Mucosa of descending colon (tissue), 3 donors: ENCODE results near the gene MIPOL1. TPM values are rescaled to one million over a fixed set of nuclear protein-coding genes. Genes with fewer than 3 reads are reported as not detected.
"Not testable (repeated sequence)": the region's sequence is repeated elsewhere in the genome, so short reads cannot be mapped to it uniquely, and the experiment has no call there.

ENCODE experiments used
- ATAC-seq: fragments of 200-7000 bp; cut with Tn5 transposase; one replicate; pipeline ENCODE4 v1.9.1; 2020; ENCODE audit warnings: mild to moderate bottlenecking, moderate library complexity
- DNase-seq, 3 donors: peaks; one replicate each; pipeline ENCODE4 v3.0.0-alpha.2; 2020
- H3K36me3 ChIP-seq: fragments of 200-600 bp; one replicate; pipeline ENCODE4 v1.8.0; 2021; ENCODE audit warnings: low read depth, mild to moderate bottlenecking
- H3K4me1 ChIP-seq: fragments of 200-600 bp; one replicate; pipeline ENCODE4 v1.8.0; 2021; ENCODE audit warnings: low read depth, mild to moderate bottlenecking
- H3K4me3 ChIP-seq: fragments of 200-600 bp; one replicate; pipeline ENCODE4 v1.8.0; 2021; ENCODE audit warnings: mild to moderate bottlenecking
- H3K9me3 ChIP-seq: fragments of 200-600 bp; one replicate; pipeline ENCODE4 v1.8.0; 2021; ENCODE audit warnings: mild to moderate bottlenecking
- CTCF ChIP-seq: fragments of 200-600 bp; IDR thresholded peaks from one replicate; pipeline ENCODE4 v1.8.0; 2022; ENCODE audit warnings: antibody characterized with exemption, mild to moderate bottlenecking
- intact Hi-C, 2 donors: fragments of 100-400 bp; cut with DNase I in 1 of 2; cut with micrococcal nuclease in 1 of 2; formaldehyde crosslinking; loops; one replicate each; pipeline versions ENCODE4 v1.11.0 to v1.11.1; 2022; cut with DNase I, micrococcal nuclease
- total RNA-seq, 3 donors: library from RNA; stranded (reverse); fragmentation: NEBNext Ultra II Directional in 2 of 3; extraction: Animal tissue kit (Norgen Biotek cat#: 25700) in 2 of 3; gene quantifications; one replicate each; pipeline versions ENCODE4 v1.2.1 to v1.2.4, GENCODE V29; 2021 to 2023
- donor health status: DM: no; HTN: no; CAD: no; lungs with moderate emphysema.
- donor health status: DM: no; HTN: no; CAD: no.
- donor health status: DM: no; HTN: yes; CAD: no.

The MIPOL1 gene
- total RNA-seq, 3 donors from 2014 or later: 5.5 to 12.0 (median 11.7) TPM

- no peaks in the 10 kb centered on the region for H3K9me3 ChIP-seq
- ATAC-seq (no peak), DNase-seq (no peak)
- no peak overlapping the region for H3K4me3 ChIP-seq
- no peaks in the 10 kb centered on the region for H3K4me1 ChIP-seq
- no peaks in the 10 kb centered on the region for H3K36me3 ChIP-seq
- intact Hi-C loops: no loop called here
- TF ChIP-seq CTCF: no peak
Measured at GRCh38 chr14:37320106-37320505, 122.4 kb downstream of the MIPOL1 start.

- DNase-seq: no peak
- no peak for TF ChIP-seq CTCF
- ATAC-seq: no peak
- H3K4me3 ChIP-seq: no peak overlapping the region
- intact Hi-C loops: no loop called here
- H3K9me3 ChIP-seq: no peaks in the 10 kb centered on the region
- H3K36me3 ChIP-seq: no peaks in the 10 kb centered on the region
- peaks cover 6% of the 10 kb centered on the region for H3K4me1 ChIP-seq
Measured at GRCh38 chr14:37325332-37325731, 127.6 kb downstream of the MIPOL1 start.

- ATAC-seq: no peak
- intact Hi-C loops: no loop called here
- Histone ChIP-seq H3K36me3 (no peaks in the 10 kb centered on the region), H3K9me3 (peaks cover 3% of the 10 kb centered on the region), H3K4me3 (no peak overlapping the region), H3K4me1 (peaks cover 6% of the 10 kb centered on the region)
- TF ChIP-seq CTCF: no peak
- no peak for DNase-seq
Measured at GRCh38 chr14:37326434-37326833, 128.7 kb downstream of the MIPOL1 start.

- ATAC-seq, H3K4me1 ChIP-seq, DNase-seq, H3K4me3 ChIP-seq, H3K9me3 ChIP-seq, intact Hi-C loops, H3K36me3 ChIP-seq: not testable (repeated sequence)
Measured at GRCh38 chr14:37327933-37328332, 130.2 kb downstream of the MIPOL1 start.

GRCh38 chr14:37328673-37329072, 130.9 kb downstream of the MIPOL1 start:
- no peak overlapping the region for H3K4me3 ChIP-seq
- intact Hi-C loops: no loop called here
- peak; percentile 32 for ATAC-seq
- H3K4me1 ChIP-seq: peaks cover 6% of the 10 kb centered on the region
- peaks cover 3% of the 10 kb centered on the region for H3K9me3 ChIP-seq
- TF ChIP-seq CTCF: no peak
- no peaks in the 10 kb centered on the region for H3K36me3 ChIP-seq
- DNase-seq: no peak

GRCh38 chr14:37329189-37330001, 131.7 kb downstream of the MIPOL1 start:
- ATAC-seq (peak; percentile 86), DNase-seq (no peak)
- Histone ChIP-seq H3K4me3 (no peak overlapping the region), H3K4me1 (peaks cover 6% of the 10 kb centered on the region), H3K9me3 (peaks cover 3% of the 10 kb centered on the region), H3K36me3 (no peaks in the 10 kb centered on the region)
- intact Hi-C loops: no loop called here
- no peak for TF ChIP-seq CTCF
